ENCODE results near the gene USP21.

The USP21 gene

DNA sequence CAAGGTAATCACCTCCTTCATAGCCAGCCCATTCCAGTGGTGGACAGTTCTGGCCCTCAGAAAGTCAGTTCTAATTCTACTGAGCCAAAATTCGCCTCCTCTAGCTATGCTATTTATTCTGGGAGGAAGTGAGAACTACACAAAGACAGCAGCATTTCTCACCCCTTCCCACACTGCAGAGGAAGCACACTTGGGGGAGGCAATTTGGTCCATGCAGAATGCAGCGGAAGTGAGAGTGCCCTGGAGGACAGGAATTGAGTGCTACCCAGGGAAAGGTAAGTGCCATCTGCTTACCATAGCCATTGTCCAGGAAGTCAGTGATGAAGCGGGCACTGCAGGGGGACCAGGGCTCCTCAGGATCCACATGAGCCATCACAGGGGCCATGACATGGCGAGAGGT, 35.9 kb downstream of the USP21 start:
- peaks cover 32% of the 10 kb centered on the region for H3K4me1 ChIP-seq
- H3K4me3 ChIP-seq (ENCODE audit: low read depth, low read length), result no peak overlapping the region
- no peak for DNase-seq
- TF ChIP-seq, protein P1, sequence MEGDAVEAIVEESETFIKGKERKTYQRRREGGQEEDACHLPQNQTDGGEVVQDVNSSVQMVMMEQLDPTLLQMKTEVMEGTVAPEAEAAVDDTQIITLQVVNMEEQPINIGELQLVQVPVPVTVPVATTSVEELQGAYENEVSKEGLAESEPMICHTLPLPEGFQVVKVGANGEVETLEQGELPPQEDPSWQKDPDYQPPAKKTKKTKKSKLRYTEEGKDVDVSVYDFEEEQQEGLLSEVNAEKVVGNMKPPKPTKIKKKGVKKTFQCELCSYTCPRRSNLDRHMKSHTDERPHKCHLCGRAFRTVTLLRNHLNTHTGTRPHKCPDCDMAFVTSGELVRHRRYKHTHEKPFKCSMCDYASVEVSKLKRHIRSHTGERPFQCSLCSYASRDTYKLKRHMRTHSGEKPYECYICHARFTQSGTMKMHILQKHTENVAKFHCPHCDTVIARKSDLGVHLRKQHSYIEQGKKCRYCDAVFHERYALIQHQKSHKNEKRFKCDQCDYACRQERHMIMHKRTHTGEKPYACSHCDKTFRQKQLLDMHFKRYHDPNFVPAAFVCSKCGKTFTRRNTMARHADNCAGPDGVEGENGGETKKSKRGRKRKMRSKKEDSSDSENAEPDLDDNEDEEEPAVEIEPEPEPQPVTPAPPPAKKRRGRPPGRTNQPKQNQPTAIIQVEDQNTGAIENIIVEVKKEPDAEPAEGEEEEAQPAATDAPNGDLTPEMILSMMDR (IDR thresholded peaks at IDR 0.05; ENCODE audit: low read depth, low read length), result no peak
- no peaks in the 10 kb centered on the region for H3K27me3 ChIP-seq
- H3K36me3 ChIP-seq, result no peaks in the 10 kb centered on the region
- H3K9me3 ChIP-seq, result no peaks in the 10 kb centered on the region

DNA sequence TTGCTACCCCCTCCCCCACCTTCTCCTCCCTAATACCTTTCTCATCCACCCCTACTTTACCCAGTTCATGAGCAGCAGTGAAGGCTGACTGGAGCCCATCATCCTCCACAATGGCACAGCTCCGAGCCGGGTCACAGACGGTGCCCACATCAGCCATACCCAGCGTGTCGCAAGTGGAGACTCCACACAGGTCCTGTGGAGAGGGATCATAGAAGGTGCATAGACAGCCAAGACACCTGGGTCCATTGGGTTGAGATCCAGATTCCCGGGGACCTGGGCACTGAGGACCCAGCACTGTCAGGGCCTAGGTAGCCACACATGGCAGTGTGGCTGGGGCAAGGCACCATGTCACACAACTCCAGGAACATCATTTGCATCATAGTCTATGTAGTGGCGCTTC, 36.8 kb downstream of the USP21 start:
- TF ChIP-seq, protein P1 (IDR thresholded peaks at IDR 0.05; ENCODE audit: low read depth, low read length), result no peak

DNA sequence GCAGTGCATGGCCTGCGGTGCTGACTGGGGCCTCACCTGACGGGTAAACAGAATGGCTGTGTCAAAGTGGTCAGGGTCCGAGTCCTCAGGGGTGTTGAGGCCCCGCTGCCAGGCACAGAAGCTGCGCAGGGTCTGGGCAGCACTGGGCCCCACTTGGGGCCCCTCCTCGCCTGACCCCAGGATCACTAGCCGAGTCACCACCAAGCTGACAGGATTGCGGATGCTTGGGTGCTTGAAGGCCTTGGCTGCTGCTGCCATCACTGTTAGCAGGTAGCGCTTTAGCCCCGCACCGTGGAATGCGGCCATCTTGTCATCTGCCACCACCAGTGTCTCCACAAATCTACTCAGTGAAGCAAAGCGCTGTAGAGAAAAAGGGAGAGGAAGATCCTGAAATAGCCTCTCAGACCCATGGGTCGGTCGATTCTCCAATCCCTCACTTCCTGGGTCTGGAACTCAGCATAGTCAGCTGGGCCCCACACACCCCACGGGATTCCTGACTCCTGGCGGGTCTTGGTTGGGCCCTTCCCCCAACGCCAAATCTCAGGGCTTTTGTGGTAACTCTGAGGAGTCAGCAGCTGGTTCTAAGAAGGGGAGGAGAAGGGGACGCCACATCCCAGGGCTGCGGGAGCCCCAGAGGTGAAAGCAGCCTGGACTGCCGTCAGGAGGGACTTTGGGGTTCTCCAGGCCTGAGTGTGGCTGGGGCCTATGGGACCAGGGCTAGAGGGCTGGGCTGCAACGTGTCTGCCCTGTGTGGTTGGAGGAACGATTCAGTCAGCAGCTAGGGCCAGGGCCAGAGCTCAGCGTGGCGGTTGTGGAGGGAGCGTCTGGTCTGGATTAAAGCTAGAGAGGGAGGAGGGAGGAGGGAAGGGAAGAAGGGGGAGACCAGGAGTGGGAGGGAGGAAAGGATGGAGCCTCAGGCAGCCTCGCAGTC, 37.5 kb downstream of the USP21 start:
- peak; percentile 81 for DNase-seq
- TF ChIP-seq, protein P1 (IDR thresholded peaks at IDR 0.05; ENCODE audit: low read depth, low read length), result no peak
- H3K9me3 ChIP-seq, result no peaks in the 10 kb centered on the region
- 0 out of 2 replicates have a peak overlapping the region, but pooled peaks have one; percentile 10 for H3K4me3 ChIP-seq (ENCODE audit: low read depth, low read length)
- H3K4me1 ChIP-seq, result peaks cover 44% of the 10 kb centered on the region
- no peaks in the 10 kb centered on the region for H3K36me3 ChIP-seq
- H3K27me3 ChIP-seq, result no peaks in the 10 kb centered on the region

More for the DNA sequence above, 36.8 kb downstream of the USP21 start:
- Histone ChIP-seq H3K36me3 (no peaks in the 10 kb centered on the region), H3K27me3 (no peaks in the 10 kb centered on the region), H3K9me3 (no peaks in the 10 kb centered on the region), H3K4me1 (peaks cover 39% of the 10 kb centered on the region), H3K4me3 (ENCODE audit: low read depth, low read length) (no peak overlapping the region)
- DNase-seq, result no peak

DNA sequence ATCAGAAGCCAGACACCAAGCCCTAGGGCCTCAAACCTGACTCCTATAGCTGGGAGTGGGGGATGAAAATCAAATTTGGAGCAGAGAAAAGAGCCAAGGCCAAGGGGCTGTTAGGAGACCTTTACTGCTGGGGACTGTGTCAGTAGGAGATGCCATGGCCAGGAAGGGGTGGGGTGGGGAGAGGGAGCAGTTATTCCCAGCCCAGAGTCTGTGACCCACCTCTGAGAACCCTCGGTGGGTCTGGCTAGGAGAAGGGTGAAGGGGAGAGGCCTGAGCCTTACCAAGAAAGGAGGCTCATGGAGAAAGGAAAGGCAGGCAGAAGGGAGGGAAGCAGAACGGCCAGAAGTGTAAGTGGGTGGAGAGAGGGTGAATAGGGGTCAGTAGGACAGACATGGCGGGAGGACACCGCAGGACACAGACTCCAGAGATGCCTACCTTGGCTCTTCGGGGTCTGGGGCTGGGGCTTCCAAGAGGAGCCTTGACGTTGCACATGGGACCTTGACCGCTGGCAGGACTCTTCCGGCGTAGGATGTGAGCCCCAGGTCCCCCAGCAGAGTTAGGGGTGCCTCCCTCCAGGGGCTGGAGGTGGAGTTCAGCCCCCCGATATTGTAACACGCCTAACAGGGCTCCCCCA, 38.4 kb downstream of the USP21 start:
- Histone ChIP-seq H3K4me1 (peaks cover 43% of the 10 kb centered on the region), H3K9me3 (no peaks in the 10 kb centered on the region), H3K27me3 (no peaks in the 10 kb centered on the region), H3K4me3 (ENCODE audit: low read depth, low read length) (no peak overlapping the region; the same call in 1 of the 2 replicates), H3K36me3 (no peaks in the 10 kb centered on the region)
- TF ChIP-seq, protein P1 (IDR thresholded peaks at IDR 0.05; ENCODE audit: low read depth, low read length), result no peak
- no peak for DNase-seq

DNA sequence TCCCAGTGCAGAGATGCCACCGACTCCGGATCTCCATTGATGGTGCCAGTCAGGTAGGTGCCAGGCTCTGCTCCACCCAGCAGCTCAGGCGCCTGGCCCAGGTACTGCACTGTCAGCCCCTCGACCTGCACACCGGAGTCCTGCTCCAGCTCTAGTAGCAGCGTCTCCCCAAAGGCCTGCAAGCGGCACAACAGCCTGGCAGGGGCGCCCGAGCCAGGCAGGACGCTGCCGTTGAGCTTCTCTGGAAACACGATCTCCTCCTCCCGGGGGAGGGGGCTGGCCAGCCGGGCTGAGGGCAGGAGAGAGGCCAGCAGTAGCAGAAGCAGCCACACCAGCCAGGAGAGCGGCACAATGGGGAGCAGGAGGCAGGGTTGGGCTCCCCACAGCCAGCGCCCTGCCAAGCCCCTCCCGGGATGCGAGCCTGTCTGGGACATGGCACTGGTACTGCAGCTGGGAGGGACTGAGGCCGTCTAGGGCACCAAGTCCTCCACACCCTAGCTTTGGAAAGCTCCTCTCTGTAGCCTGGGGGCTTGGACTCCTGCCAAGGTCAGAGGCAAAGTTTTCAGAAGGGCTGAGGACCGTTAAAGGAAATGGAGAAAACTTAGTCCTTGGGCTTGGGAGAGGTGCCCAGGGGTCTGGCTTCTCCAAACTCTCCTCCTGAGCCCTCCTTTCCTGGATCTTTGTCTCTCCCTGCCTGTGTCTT, 39.0 kb downstream of the USP21 start:
- TF ChIP-seq, protein P1 (IDR thresholded peaks at IDR 0.05; ENCODE audit: low read depth, low read length), result no peak; the same call in 1 of the 2 replicates
- no peaks in the 10 kb centered on the region for H3K9me3 ChIP-seq
- peak overlapping the region; percentile 34 for H3K4me3 ChIP-seq (ENCODE audit: low read depth, low read length)
- peak; percentile 71 for DNase-seq
- H3K4me1 ChIP-seq, result peaks cover 39% of the 10 kb centered on the region
- no peaks in the 10 kb centered on the region for H3K36me3 ChIP-seq
- no peaks in the 10 kb centered on the region for H3K27me3 ChIP-seq

Measured in BE2C (cell line).